Measurements from ENCODE around the gene DELE1.
A peak's percentile ranks its signal among the peaks of the same experiment; 100 is the strongest.

The DELE1 gene

DNA sequence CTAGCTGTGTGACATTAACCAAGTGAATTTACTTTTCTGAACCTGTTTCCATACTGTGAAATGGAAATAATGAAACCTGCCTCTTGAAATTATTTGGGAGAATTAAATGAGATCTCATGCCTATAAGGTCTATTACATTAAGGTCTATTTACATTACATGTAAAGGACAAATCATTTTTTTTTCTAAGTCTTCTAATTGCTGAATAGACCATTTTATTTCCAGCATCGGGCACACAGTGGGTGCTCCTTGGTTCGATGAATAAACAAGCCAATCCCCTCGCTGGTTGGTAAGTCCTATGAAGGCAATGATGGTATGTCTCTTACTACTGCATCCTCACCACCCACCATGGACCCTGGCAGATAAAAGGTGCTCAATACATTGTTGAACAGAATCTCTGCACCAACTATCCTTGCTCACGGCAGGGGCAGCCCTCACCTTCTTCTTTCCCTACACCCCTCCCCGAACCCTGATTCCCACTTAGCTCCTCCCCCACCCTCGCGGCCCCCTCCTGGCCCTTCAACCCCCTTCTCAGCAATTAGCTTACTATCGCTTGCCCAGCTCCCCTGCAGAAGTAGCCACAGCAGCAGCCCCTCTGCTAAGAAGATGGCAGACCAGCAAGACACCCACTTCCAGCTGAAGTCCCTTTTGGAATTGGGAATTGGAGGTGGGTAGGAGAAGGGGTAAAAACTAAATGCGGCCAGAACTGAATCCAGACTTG lies 48.5 kb upstream of the DELE1 start:
- Histone ChIP-seq H3F3A (ENCODE audit: low read depth) (no peaks in the 10 kb centered on the region), H3K36me3 (ENCODE audit: insufficient read depth, low read length) (no peaks in the 10 kb centered on the region), H4K20me1 (ENCODE audit: insufficient read depth, low read length, poor library complexity, severe bottlenecking) (no peaks in the 10 kb centered on the region), H3K9me3 (ENCODE audit: insufficient read depth, low read depth, low read length) (no peaks in the 10 kb centered on the region), H3K9me2 (replicated peaks; ENCODE audit: low read depth, low read length) (no peaks in the 10 kb centered on the region), H3K4me3 (ENCODE audit: low read length, poor library complexity, severe bottlenecking) (peak overlapping the region; percentile 70), H3K4me1 (ENCODE audit: insufficient read depth, low read length, poor library complexity, severe bottlenecking) (peaks cover 25% of the 10 kb centered on the region), H3K27me3 (ENCODE audit: insufficient read depth, low read length, poor library complexity, severe bottlenecking) (no peaks in the 10 kb centered on the region), H2AFZ (ENCODE audit: low read length) (peak overlapping the region; percentile 83), H3K4me2 (ENCODE audit: low read depth, low read length, poor library complexity, severe bottlenecking) (peak overlapping the region; percentile 82), H3K9ac (ENCODE audit: low read depth, low read length, poor library complexity, severe bottlenecking) (no peak overlapping the region), H3K79me2 (ENCODE audit: insufficient read depth, low read length) (no peaks in the 10 kb centered on the region)
- no peak for TF ChIP-seq EZH2phosphoT487 (IDR thresholded peaks at IDR 0.05; ENCODE audit: borderline replicate concordance)
- TF ChIP-seq, protein P1, sequence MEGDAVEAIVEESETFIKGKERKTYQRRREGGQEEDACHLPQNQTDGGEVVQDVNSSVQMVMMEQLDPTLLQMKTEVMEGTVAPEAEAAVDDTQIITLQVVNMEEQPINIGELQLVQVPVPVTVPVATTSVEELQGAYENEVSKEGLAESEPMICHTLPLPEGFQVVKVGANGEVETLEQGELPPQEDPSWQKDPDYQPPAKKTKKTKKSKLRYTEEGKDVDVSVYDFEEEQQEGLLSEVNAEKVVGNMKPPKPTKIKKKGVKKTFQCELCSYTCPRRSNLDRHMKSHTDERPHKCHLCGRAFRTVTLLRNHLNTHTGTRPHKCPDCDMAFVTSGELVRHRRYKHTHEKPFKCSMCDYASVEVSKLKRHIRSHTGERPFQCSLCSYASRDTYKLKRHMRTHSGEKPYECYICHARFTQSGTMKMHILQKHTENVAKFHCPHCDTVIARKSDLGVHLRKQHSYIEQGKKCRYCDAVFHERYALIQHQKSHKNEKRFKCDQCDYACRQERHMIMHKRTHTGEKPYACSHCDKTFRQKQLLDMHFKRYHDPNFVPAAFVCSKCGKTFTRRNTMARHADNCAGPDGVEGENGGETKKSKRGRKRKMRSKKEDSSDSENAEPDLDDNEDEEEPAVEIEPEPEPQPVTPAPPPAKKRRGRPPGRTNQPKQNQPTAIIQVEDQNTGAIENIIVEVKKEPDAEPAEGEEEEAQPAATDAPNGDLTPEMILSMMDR (conservative IDR thresholded peaks at IDR 0.05; ENCODE audit: low read length) = no peak

DNA sequence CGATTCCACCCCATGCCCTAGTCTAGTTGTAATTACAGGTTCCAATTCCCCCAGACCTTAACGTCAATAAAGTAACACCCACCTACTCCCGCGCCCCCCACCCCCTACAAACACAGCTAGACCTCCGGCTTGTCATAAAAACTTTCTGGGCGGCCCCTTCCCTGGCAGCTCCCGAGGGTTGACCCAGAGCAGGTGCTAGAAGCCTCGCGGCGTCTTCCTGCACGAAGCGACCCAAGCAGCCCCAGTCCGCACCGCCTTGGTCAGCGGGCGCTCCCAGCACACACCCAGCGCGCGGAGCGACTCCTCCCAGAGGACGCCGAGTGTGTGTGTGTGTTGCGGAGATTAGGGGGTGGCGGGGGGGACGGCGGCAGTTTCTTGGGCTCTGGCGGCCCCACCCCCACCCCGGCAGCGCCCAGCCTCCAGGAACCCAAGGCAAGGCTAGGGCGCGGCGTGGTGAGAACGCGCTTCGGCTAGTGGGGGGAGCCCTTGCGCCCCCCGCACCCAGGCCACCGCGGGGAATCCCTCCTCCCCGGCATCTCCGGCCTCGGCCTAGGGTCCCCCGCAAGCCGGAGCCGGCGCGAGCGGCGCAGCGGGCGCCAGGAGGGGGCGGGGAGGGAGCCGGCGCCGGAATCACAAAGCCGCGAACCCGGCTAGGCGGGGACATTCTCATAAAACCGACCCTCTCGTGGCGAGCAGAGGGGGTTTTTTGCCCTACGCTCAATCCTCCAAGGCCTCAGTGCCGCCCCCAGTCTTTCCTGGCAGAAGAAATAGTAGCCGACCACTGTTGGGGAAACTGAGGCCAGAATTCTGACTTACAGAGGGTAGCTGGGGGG lies 47.7 kb upstream of the DELE1 start:
- peak overlapping the region; percentile 70 for H3K4me3 ChIP-seq (ENCODE audit: low read length, poor library complexity, severe bottlenecking)
- H3K4me2 ChIP-seq (ENCODE audit: low read depth, low read length, poor library complexity, severe bottlenecking) = peak overlapping the region; percentile 82
- peak overlapping the region; percentile 83 for H2AFZ ChIP-seq (ENCODE audit: low read length)
- H3K9ac ChIP-seq (ENCODE audit: low read depth, low read length, poor library complexity, severe bottlenecking) = peak overlapping the region; percentile 61
- no peaks in the 10 kb centered on the region for H3F3A ChIP-seq (ENCODE audit: low read depth)
- TF ChIP-seq EZH2phosphoT487 (IDR thresholded peaks at IDR 0.05; ENCODE audit: borderline replicate concordance) = no peak
- TF ChIP-seq, protein P1 (conservative IDR thresholded peaks at IDR 0.05; ENCODE audit: low read length) = peak; percentile 22
- no peaks in the 10 kb centered on the region for H3K9me2 ChIP-seq (replicated peaks; ENCODE audit: low read depth, low read length)
- no peaks in the 10 kb centered on the region for H3K9me3 ChIP-seq (ENCODE audit: insufficient read depth, low read depth, low read length)
- no peaks in the 10 kb centered on the region for H3K27me3 ChIP-seq (ENCODE audit: insufficient read depth, low read length, poor library complexity, severe bottlenecking)
- H4K20me1 ChIP-seq (ENCODE audit: insufficient read depth, low read length, poor library complexity, severe bottlenecking) = no peaks in the 10 kb centered on the region
- H3K79me2 ChIP-seq (ENCODE audit: insufficient read depth, low read length) = no peaks in the 10 kb centered on the region
- peaks cover 27% of the 10 kb centered on the region for H3K4me1 ChIP-seq (ENCODE audit: insufficient read depth, low read length, poor library complexity, severe bottlenecking)
- no peaks in the 10 kb centered on the region for H3K36me3 ChIP-seq (ENCODE audit: insufficient read depth, low read length)

DNA sequence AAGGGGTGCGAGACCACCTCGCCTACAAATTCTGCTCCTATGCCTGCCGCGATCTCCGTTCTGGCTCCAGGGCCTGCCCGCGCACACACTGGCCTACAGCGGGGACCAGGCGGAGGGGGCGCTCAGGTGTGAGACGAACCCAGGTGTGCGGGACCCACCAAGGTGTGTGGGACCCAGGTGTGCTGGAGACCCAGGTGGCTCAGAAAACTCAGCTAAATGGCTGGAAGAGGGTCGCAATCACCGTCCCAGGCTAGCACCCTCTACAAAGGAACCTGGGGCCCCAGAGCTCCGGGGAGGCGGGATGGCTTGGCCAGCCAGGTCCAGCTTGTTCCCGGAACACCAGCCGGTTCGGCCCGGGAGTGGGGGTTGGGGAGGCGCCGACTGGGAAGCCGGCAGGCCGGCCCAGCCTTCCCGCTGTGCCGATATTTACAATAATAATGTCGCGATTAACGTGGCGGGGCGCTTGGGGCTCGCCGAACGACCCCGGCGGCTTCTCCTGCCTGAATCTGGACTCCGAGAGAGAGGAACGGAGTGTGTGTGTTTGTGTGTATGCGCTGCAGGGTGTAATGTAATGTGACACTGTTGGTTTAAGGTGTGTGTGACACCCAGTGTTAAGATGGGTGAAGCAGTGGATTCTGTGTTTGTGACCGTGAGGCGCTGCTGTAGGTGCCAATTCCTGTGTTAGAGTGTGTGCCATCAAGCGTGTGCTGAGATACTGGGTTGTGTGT lies 46.9 kb upstream of the DELE1 start:
- H3K4me2 ChIP-seq (ENCODE audit: low read depth, low read length, poor library complexity, severe bottlenecking) = peak overlapping the region; percentile 82
- H3K36me3 ChIP-seq (ENCODE audit: insufficient read depth, low read length) = no peaks in the 10 kb centered on the region
- H3K4me3 ChIP-seq (ENCODE audit: low read length, poor library complexity, severe bottlenecking) = peak overlapping the region; percentile 70
- peaks cover 27% of the 10 kb centered on the region for H3K4me1 ChIP-seq (ENCODE audit: insufficient read depth, low read length, poor library complexity, severe bottlenecking)
- H2AFZ ChIP-seq (ENCODE audit: low read length) = 0 out of 2 replicates have a peak overlapping the region, but pooled peaks have one; percentile 83
- no peak for TF ChIP-seq EZH2phosphoT487 (IDR thresholded peaks at IDR 0.05; ENCODE audit: borderline replicate concordance)
- TF ChIP-seq, protein P1 (conservative IDR thresholded peaks at IDR 0.05; ENCODE audit: low read length) = no peak
- H3K9ac ChIP-seq (ENCODE audit: low read depth, low read length, poor library complexity, severe bottlenecking) = peak overlapping the region; percentile 61
- no peaks in the 10 kb centered on the region for H3K79me2 ChIP-seq (ENCODE audit: insufficient read depth, low read length)
- no peaks in the 10 kb centered on the region for H3K27me3 ChIP-seq (ENCODE audit: insufficient read depth, low read length, poor library complexity, severe bottlenecking)
- no peaks in the 10 kb centered on the region for H3K9me3 ChIP-seq (ENCODE audit: insufficient read depth, low read depth, low read length)
- no peaks in the 10 kb centered on the region for H3F3A ChIP-seq (ENCODE audit: low read depth)
- H4K20me1 ChIP-seq (ENCODE audit: insufficient read depth, low read length, poor library complexity, severe bottlenecking) = no peaks in the 10 kb centered on the region
- no peaks in the 10 kb centered on the region for H3K9me2 ChIP-seq (replicated peaks; ENCODE audit: low read depth, low read length)
